Neutrophil (primary cell): ENCODE results near the gene NELL1.

Experiments used
- H3K27ac ChIP-seq: fragments of 200-600 bp; sonication (generic); 2 replicates; pipeline ENCODE4 v1.5.1; 2016; ENCODE audit warnings: mild to moderate bottlenecking, moderate library complexity
- H3K27me3 ChIP-seq: fragments of 200-600 bp; sonication (generic); 2 replicates; pipeline ENCODE4 v1.6.0; 2016; ENCODE audit warnings: mild to moderate bottlenecking
- H3K36me3 ChIP-seq: fragments of 200-600 bp; sonication (generic); 2 replicates; pipeline ENCODE4 v1.5.1; 2017
- H3K4me1 ChIP-seq, 2 experiments: fragments of 200-600 bp in 1 of 2; sonication (generic) in 1 of 2; 1 replicate in 1 of 2; 2 replicates in 1 of 2; pipeline versions ENCODE4 v1.5.1 to v1.6.1; 2013 to 2016; ENCODE audit warnings: low read depth in 1 of 2, low read length in 1 of 2, mild to moderate bottlenecking in 1 of 2, moderate library complexity in 1 of 2; ENCODE audit not compliant: control insufficient read depth in 1 of 2, insufficient read depth in 1 of 2
- H3K4me3 ChIP-seq, 2 experiments: fragments of 200-600 bp in 1 of 2; sonication (generic) in 1 of 2; 1 replicate in 1 of 2; 2 replicates in 1 of 2; pipeline ENCODE4 v1.5.1; 2013 to 2016; ENCODE audit warnings: low read depth in 1 of 2, low read length in 1 of 2, mild to moderate bottlenecking in 1 of 2, moderate library complexity in 1 of 2
- H3K9me3 ChIP-seq: fragments of 200-600 bp; sonication (generic); 2 replicates; pipeline ENCODE4 v1.5.1; 2016
- CTCF ChIP-seq: fragments of 200-600 bp; sonication (generic); IDR thresholded peaks from 2 replicates; pipeline ENCODE4 v1.5.1; 2016; ENCODE audit warnings: antibody characterized with exemption

NELL1 gene

GRCh38 chr11:21588754-21589153 lies 919.4 kb downstream of the NELL1 start:
- H3K4me1 ChIP-seq = no peaks in the 10 kb centered on the region
- H3K27me3 ChIP-seq = no peaks in the 10 kb centered on the region
- no peak for TF ChIP-seq CTCF
- H3K36me3 ChIP-seq = no peaks in the 10 kb centered on the region
- no peak overlapping the region for H3K4me3 ChIP-seq
- no peak overlapping the region for H3K27ac ChIP-seq
- H3K9me3 ChIP-seq = no peaks in the 10 kb centered on the region

GRCh38 chr11:21602699-21603098 lies 933.3 kb downstream of the NELL1 start:
- Histone ChIP-seq H3K4me1 (no peaks in the 10 kb centered on the region), H3K4me3 (no peak overlapping the region), H3K36me3 (no peaks in the 10 kb centered on the region), H3K27me3 (no peaks in the 10 kb centered on the region), H3K27ac (no peak overlapping the region), H3K9me3 (no peaks in the 10 kb centered on the region)
- TF ChIP-seq CTCF = no peak

- Histone ChIP-seq H3K36me3 (no peaks in the 10 kb centered on the region), H3K9me3 (no peaks in the 10 kb centered on the region), H3K4me1 (no peaks in the 10 kb centered on the region), H3K27ac (no peak overlapping the region), H3K27me3 (no peaks in the 10 kb centered on the region), H3K4me3 (no peak overlapping the region)
- TF ChIP-seq CTCF = no peak
Observed at GRCh38 chr11:21603886-21604285, 934.5 kb downstream of the NELL1 start.

- no peak for TF ChIP-seq CTCF
- Histone ChIP-seq H3K9me3 (no peaks in the 10 kb centered on the region), H3K36me3 (no peaks in the 10 kb centered on the region), H3K27me3 (no peaks in the 10 kb centered on the region), H3K27ac (no peak overlapping the region), H3K4me1 (no peaks in the 10 kb centered on the region), H3K4me3 (no peak overlapping the region)
Observed at GRCh38 chr11:21604564-21604963, 935.2 kb downstream of the NELL1 start.

- no peaks in the 10 kb centered on the region for H3K4me1 ChIP-seq
- no peak overlapping the region for H3K4me3 ChIP-seq
- H3K27me3 ChIP-seq = peaks cover 6% of the 10 kb centered on the region
- TF ChIP-seq CTCF = no peak
- H3K27ac ChIP-seq = no peak overlapping the region
- H3K9me3 ChIP-seq = no peaks in the 10 kb centered on the region
- no peaks in the 10 kb centered on the region for H3K36me3 ChIP-seq
Observed at GRCh38 chr11:21612326-21612725, 942.9 kb downstream of the NELL1 start.

GRCh38 chr11:21614961-21615360 lies 945.6 kb downstream of the NELL1 start:
- H3K4me1 ChIP-seq = no peaks in the 10 kb centered on the region
- no peaks in the 10 kb centered on the region for H3K9me3 ChIP-seq
- peaks cover 6% of the 10 kb centered on the region for H3K27me3 ChIP-seq
- no peak overlapping the region for H3K27ac ChIP-seq
- H3K36me3 ChIP-seq = no peaks in the 10 kb centered on the region
- TF ChIP-seq CTCF = no peak
- H3K4me3 ChIP-seq = no peak overlapping the region
